A673 (cell line): ENCODE data around the gene LAX1.

ENCODE experiments used
- EZH2 ChIP-seq: fragments of 200-600 bp; sonication (generic); IDR thresholded peaks from 2 replicates; pipeline ENCODE4 v1.6.1; 2017; ENCODE audit warnings: borderline replicate concordance, low read depth, mild to moderate bottlenecking, mixed read lengths, antibody characterized with exemption, low read length; ENCODE audit not compliant: poor library complexity, severe bottlenecking
- TF ChIP-seq, protein P1 (sequence below): fragments of 300-800, 200-600 bp; sonication (generic); conservative IDR thresholded peaks from 2 replicates; pipeline ENCODE4 v1.5.1; 2017; ENCODE audit warnings: low read depth, mild to moderate bottlenecking, antibody characterized with exemption, low read length, moderate library complexity, mixed read lengths

DNA sequence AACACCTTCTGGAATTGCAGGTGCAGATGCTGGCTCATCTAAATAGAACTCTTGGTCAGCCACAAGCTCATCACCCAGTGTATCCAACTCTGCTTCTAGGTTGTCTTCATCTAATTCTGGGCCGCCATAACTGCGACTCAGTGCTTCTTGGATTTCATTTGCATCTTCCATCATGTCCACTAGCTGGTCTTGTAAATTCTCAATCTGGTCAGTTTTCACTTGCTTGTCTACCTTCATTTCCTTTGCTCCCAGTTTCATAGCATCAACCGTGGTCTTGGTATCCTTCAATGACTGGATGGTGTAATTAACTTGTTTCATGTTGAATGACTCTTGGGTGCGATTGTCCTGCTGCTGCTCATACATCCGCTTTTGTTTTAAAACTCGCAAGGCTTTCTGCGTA lies 40.7 kb downstream of the LAX1 start:
- no peak for TF ChIP-seq EZH2
- TF ChIP-seq, protein P1, sequence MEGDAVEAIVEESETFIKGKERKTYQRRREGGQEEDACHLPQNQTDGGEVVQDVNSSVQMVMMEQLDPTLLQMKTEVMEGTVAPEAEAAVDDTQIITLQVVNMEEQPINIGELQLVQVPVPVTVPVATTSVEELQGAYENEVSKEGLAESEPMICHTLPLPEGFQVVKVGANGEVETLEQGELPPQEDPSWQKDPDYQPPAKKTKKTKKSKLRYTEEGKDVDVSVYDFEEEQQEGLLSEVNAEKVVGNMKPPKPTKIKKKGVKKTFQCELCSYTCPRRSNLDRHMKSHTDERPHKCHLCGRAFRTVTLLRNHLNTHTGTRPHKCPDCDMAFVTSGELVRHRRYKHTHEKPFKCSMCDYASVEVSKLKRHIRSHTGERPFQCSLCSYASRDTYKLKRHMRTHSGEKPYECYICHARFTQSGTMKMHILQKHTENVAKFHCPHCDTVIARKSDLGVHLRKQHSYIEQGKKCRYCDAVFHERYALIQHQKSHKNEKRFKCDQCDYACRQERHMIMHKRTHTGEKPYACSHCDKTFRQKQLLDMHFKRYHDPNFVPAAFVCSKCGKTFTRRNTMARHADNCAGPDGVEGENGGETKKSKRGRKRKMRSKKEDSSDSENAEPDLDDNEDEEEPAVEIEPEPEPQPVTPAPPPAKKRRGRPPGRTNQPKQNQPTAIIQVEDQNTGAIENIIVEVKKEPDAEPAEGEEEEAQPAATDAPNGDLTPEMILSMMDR, result no peak
